Pancreas (tissue), 10 donors: Measurements from ENCODE around the gene EEF1A2. TPM values are rescaled to one million over a fixed set of nuclear protein-coding genes. Genes with fewer than 3 reads are reported as not detected.

Experiments used
- ATAC-seq, 4 donors: fragments of 200-7000 bp; cut with Tn5 transposase; one replicate each; pipeline versions ENCODE4 v1.8.0 to v1.9.1; 2020; ENCODE audit warnings: mild to moderate bottlenecking in 4 of 4, moderate library complexity in 4 of 4
- DNase-seq, 6 donors: peaks; one replicate each; pipeline ENCODE4 v3.0.0-alpha.2; 2020
- FAIRE-seq: peaks from 2 replicates; lab custom pipeline; 2012; peaks lifted over from hg19 to GRCh38; lab: Jason Lieb, UNC
- H3K27ac ChIP-seq, 4 donors: fragments of 200-600 bp; sonication (generic); 1 replicate in 3 of 4; 2 replicates in 1 of 4; pipeline versions ENCODE4 v1.5.0 to v1.8.0; 2020
- H3K27me3 ChIP-seq, 4 donors: fragments of 200-600 bp; one replicate each; pipeline ENCODE4 v1.8.0; 2021
- H3K36me3 ChIP-seq, 3 donors: fragments of 200-600 bp; sonication (generic) in 1 of 3; one replicate each; pipeline versions ENCODE4 v1.5.0 to v1.8.0; 2020 to 2021
- H3K4me1 ChIP-seq, 3 donors: fragments of 200-600 bp; one replicate each; pipeline ENCODE4 v1.8.0; 2021
- H3K4me3 ChIP-seq, 4 donors: fragments of 200-600 bp; sonication (generic) in 2 of 4; one replicate each; pipeline versions ENCODE4 v1.5.0 to v1.8.0; 2020 to 2021
- H3K9me3 ChIP-seq, 4 donors: fragments of 200-600 bp; one replicate each; pipeline ENCODE4 v1.8.0; 2021
- CTCF ChIP-seq, 4 donors: fragments of 200-600 bp; sonication (generic) in 3 of 4; IDR thresholded peaks; one replicate each; pipeline versions ENCODE4 v1.5.0 to v1.8.0; 2021; ENCODE audit warnings: antibody characterized with exemption in 4 of 4
- WGBS, 2 donors: extraction: QIAGEN DNeasy Blood & Tissue Kit; methylation state at CpG; one replicate each; pipeline ENCODE4 v1.1.7; 2013; 5-methylcytosine and 5-hydroxymethylcytosine counted together
- intact Hi-C, 3 donors: fragments of 100-400 bp; cut with DNase I; formaldehyde crosslinking; loops; one replicate each; pipeline versions ENCODE4 v1.11.1 to v1.14.2; 2022
- polyA plus RNA-seq, 2 donors: library from polyadenylated mRNA; stranded (reverse); fragments of 200-250 nt; gene quantifications; one replicate each; pipeline ENCODE4 v1.2.3, GENCODE V29; 2013
- total RNA-seq, 6 donors: library from RNA; stranded (reverse); fragmentation: NEBNext Ultra II Directional in 4 of 6; extraction: Animal tissue kit (Norgen Biotek cat#: 25700) in 4 of 6; gene quantifications; one replicate each; pipeline versions ENCODE4 v1.2.1 to v1.2.4, GENCODE V29; 2021 to 2023
- donor health status: healthy with polysubstance abuse.
- donor health status: DM: no; HTN: no; CAD: no; lungs with moderate emphysema.
- donor health status: DM: no; HTN: no; CAD: no.
- donor health status: control.
- donor health status: control.
- donor health status: Bipolar disorder and iron deficiency.
- donor health status: DM: yes; HTN: yes; CAD: no.
- donor health status: DM: no; HTN: no; CAD: no.
- donor health status: DM: no; HTN: no; CAD: no.
- donor health status: DM: yes; HTN: yes; CAD: no.

EEF1A2 gene
- total and polyA plus RNA-seq, 8 donors: 5.0 to 86.9 (median 19.7) TPM

DNA sequence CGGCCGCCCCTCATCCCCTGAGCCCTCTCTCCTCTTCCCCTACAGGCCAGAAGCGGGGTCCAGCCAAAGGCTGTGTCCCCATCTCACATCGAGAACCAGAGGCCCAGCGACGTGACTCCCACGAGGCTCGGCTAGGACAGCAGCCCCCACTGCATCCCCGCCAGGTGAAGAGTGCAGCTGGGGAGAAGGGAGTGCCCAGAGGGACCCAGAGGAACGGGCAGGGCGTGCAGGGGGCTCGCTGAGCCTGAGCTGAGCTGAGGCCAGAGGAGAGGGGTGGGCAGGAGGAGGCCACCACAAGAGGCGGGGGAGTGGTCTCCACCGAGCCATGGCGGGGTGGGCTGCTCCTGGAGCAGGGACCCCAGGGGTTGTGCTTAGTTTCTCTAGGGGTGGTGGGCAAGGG lies 59.0 kb downstream of the EEF1A2 start:
- no peak overlapping the region for H3K4me3 ChIP-seq
- no peak for TF ChIP-seq CTCF (IDR thresholded peaks at IDR 0.05)
- H3K36me3 ChIP-seq: no peaks in the 10 kb centered on the region
- no peaks in the 10 kb centered on the region for H3K9me3 ChIP-seq
- FAIRE-seq: no peak
- intact Hi-C loops: no loop called here
- H3K27me3 ChIP-seq: peaks cover 0 to 3% (median 0%) of the 10 kb centered on the region in 4 donors
- ATAC-seq: no peak
- DNase-seq: no peak
- 51 to 68% methylated on average over 15 of the region's 15 CpGs for WGBS, 2 donors
- no peaks in the 10 kb centered on the region for H3K4me1 ChIP-seq
- no peak overlapping the region for H3K27ac ChIP-seq

GRCh38 chr20:63438121-63438520 lies 60.8 kb downstream of the EEF1A2 start:
- no peak for TF ChIP-seq CTCF (IDR thresholded peaks at IDR 0.05)
- H3K4me1 ChIP-seq: no peaks in the 10 kb centered on the region
- DNase-seq (no peak), ATAC-seq (no peak), FAIRE-seq (no peak)
- H3K9me3 ChIP-seq: no peaks in the 10 kb centered on the region
- 50 to 54% methylated on average over 12 of the region's 12 CpGs for WGBS, 2 donors
- intact Hi-C loops: no loop called here
- H3K36me3 ChIP-seq: no peaks in the 10 kb centered on the region
- H3K27me3 ChIP-seq: no peaks in the 10 kb centered on the region
- H3K4me3 ChIP-seq: no peak overlapping the region
- H3K27ac ChIP-seq: no peak overlapping the region

Other genes starting within 250 kb of the EEF1A2 start
- not detected for gene NKAIN4, start 244.6 kb downstream of the EEF1A2 start, total RNA-seq
- gene NKAIN4, start 244.6 kb downstream of the EEF1A2 start, polyA plus RNA-seq: under 1 TPM in 1 of 2 donors, not detected in 1; 0.14 TPM
- gene ARFGAP1, start 226.3 kb downstream of the EEF1A2 start, total RNA-seq: 10 to 100 TPM; 34.0 to 56.7 (median 47.0) TPM
- gene ARFGAP1, start 226.3 kb downstream of the EEF1A2 start, polyA plus RNA-seq: 100 to 1,000 TPM; 176 to 251 TPM
- not detected for gene COL20A1, start 205.9 kb downstream of the EEF1A2 start, total RNA-seq
- under 1 TPM in 1 of 2 donors, not detected in 1; 0.05 TPM for gene COL20A1, start 205.9 kb downstream of the EEF1A2 start, polyA plus RNA-seq
- gene CHRNA4, start 137.7 kb downstream of the EEF1A2 start, total RNA-seq: under 1 TPM in 1 of 6 donors, not detected in 5; 0.47 TPM
- under 1 TPM in 1 of 2 donors, not detected in 1; 0.02 TPM for gene CHRNA4, start 137.7 kb downstream of the EEF1A2 start, polyA plus RNA-seq
- 1 to 10 TPM in 4 of 6 donors, under 1 TPM in 2; 0.54 to 2.1 (median 1.4) TPM for gene KCNQ2, start 26.4 kb downstream of the EEF1A2 start, total RNA-seq
- gene KCNQ2, start 26.4 kb downstream of the EEF1A2 start, polyA plus RNA-seq: 10 to 100 TPM in 1 of 2 donors, 1 to 10 TPM in 1; 5.8 to 12.5 TPM
- gene PPDPF, start 21.7 kb upstream of the EEF1A2 start, total RNA-seq: 100 to 1,000 TPM in 4 of 6 donors, 10 to 100 TPM in 2; 77.7 to 194 (median 134) TPM
- 100 to 1,000 TPM; 205 to 224 TPM for gene PPDPF, start 21.7 kb upstream of the EEF1A2 start, polyA plus RNA-seq
- gene PTK6, start 38.3 kb upstream of the EEF1A2 start, total RNA-seq: 1 to 10 TPM in 3 of 6 donors, under 1 TPM in 3; 0.61 to 4.5 (median 1.2) TPM
- 1 to 10 TPM in 1 of 2 donors, under 1 TPM in 1; 0.91 to 2.6 TPM for gene PTK6, start 38.3 kb upstream of the EEF1A2 start, polyA plus RNA-seq
- gene SRMS, start 48.7 kb upstream of the EEF1A2 start, total RNA-seq: not detected
- gene SRMS, start 48.7 kb upstream of the EEF1A2 start, polyA plus RNA-seq: not detected
- gene FNDC11, start 55.1 kb upstream of the EEF1A2 start, total RNA-seq: under 1 TPM in 4 of 6 donors, not detected in 2; 0.06 to 0.25 (median 0.09) TPM
- under 1 TPM; 0.27 to 0.35 TPM for gene FNDC11, start 55.1 kb upstream of the EEF1A2 start, polyA plus RNA-seq
- 10 to 100 TPM; 10.1 to 23.4 (median 13.0) TPM for gene HELZ2, start 75.2 kb upstream of the EEF1A2 start, total RNA-seq
- 10 to 100 TPM in 1 of 2 donors, 1 to 10 TPM in 1; 6.5 to 14.8 TPM for gene HELZ2, start 75.2 kb upstream of the EEF1A2 start, polyA plus RNA-seq
- 1 to 10 TPM; 4.1 to 8.2 (median 5.2) TPM for gene GMEB2, start 128.0 kb upstream of the EEF1A2 start, total RNA-seq
- gene GMEB2, start 128.0 kb upstream of the EEF1A2 start, polyA plus RNA-seq: 10 to 100 TPM in 1 of 2 donors, 1 to 10 TPM in 1; 8.8 to 10.4 TPM
- gene STMN3, start 154.3 kb upstream of the EEF1A2 start, total RNA-seq: 10 to 100 TPM in 2 of 6 donors, 1 to 10 TPM in 4; 4.4 to 13.1 (median 7.9) TPM
- 10 to 100 TPM; 17.4 to 37.8 TPM for gene STMN3, start 154.3 kb upstream of the EEF1A2 start, polyA plus RNA-seq
- 10 to 100 TPM; 10.5 to 19.2 (median 13.9) TPM for gene RTEL1, start 159.2 kb upstream of the EEF1A2 start, total RNA-seq
- 10 to 100 TPM; 28.4 to 36.6 TPM for gene RTEL1, start 159.2 kb upstream of the EEF1A2 start, polyA plus RNA-seq
- 1 to 10 TPM in 4 of 6 donors, under 1 TPM in 2; 0.31 to 2.7 (median 1.7) TPM for gene TNFRSF6B, start 197.6 kb upstream of the EEF1A2 start, total RNA-seq
- 10 to 100 TPM; 14.0 to 31.0 TPM for gene TNFRSF6B, start 197.6 kb upstream of the EEF1A2 start, polyA plus RNA-seq
- gene ARFRP1, start 208.9 kb upstream of the EEF1A2 start, total RNA-seq: 10 to 100 TPM; 13.9 to 27.0 (median 18.9) TPM
- gene ARFRP1, start 208.9 kb upstream of the EEF1A2 start, polyA plus RNA-seq: 10 to 100 TPM; 45.1 to 47.7 TPM
- 10 to 100 TPM in 4 of 6 donors, 1 to 10 TPM in 2; 9.3 to 15.8 (median 11.1) TPM for gene ZGPAT, start 209.0 kb upstream of the EEF1A2 start, total RNA-seq
- gene ZGPAT, start 209.0 kb upstream of the EEF1A2 start, polyA plus RNA-seq: 10 to 100 TPM; 42.6 to 61.6 TPM
- 1 to 10 TPM; 2.6 to 6.0 (median 3.1) TPM for gene LIME1, start 237.6 kb upstream of the EEF1A2 start, total RNA-seq
- 10 to 100 TPM; 44.6 to 46.6 TPM for gene LIME1, start 237.6 kb upstream of the EEF1A2 start, polyA plus RNA-seq
- 10 to 100 TPM; 25.8 to 44.2 (median 30.6) TPM for gene SLC2A4RG, start 240.7 kb upstream of the EEF1A2 start, total RNA-seq
- 10 to 100 TPM; 63.2 to 67.1 TPM for gene SLC2A4RG, start 240.7 kb upstream of the EEF1A2 start, polyA plus RNA-seq